GM19193 (cell line): Measurements from ENCODE around the gene KCTD10.

Source experiments
- POLR2A ChIP-seq: IDR thresholded peaks from 4 replicates; pipeline ENCODE4 v1.6.1; 2011; ENCODE audit not compliant: insufficient read depth, insufficient read length; ENCODE audit errors: extremely low read depth

The KCTD10 gene

DNA sequence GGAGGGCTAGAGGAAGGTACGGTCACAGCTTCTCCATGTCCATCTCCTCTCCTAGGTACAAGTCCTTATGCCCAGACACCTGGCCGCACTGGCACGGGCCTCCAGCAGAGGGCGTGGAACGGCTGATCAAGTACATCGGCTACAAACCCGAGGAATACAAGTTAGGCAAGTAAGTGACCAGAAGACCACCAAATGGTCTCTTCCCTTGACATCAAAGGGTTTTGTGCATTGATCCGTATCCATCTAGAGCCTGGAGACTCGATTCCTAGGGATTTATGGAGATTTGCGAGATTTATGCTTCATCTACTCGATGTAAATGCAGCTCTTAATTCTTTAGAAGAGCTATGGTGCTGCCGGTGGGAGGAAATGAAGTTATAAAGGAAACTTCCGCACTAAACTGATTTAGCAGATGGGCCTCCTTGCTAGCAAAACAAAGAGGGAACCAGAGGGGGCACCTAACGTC lies 44.2 kb downstream of the KCTD10 start:
- no peak for TF ChIP-seq POLR2A

- TF ChIP-seq POLR2A, result no peak
These were observed 44.7 kb downstream of the KCTD10 start for GRCh38 chr12:109432431-109432830.

DNA sequence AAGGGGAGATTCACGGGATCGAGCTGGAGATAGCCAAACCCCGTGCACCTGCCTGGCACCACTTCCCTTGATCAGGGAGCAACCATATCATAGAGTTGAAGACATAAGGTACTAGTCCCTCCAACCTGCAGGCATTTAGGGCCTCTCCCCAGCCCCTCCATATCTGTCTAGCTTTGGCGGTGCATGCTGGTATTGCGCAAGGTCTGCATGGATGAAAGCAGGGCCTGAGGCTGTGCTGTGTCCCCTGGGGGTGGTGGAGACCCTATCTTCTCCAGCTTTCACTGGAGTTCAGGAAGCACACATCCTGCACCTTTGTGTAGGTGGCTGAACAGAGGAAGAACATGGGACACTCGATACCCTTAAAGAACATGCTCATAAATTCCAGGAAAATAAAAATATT lies 46.9 kb downstream of the KCTD10 start:
- no peak for TF ChIP-seq POLR2A

DNA sequence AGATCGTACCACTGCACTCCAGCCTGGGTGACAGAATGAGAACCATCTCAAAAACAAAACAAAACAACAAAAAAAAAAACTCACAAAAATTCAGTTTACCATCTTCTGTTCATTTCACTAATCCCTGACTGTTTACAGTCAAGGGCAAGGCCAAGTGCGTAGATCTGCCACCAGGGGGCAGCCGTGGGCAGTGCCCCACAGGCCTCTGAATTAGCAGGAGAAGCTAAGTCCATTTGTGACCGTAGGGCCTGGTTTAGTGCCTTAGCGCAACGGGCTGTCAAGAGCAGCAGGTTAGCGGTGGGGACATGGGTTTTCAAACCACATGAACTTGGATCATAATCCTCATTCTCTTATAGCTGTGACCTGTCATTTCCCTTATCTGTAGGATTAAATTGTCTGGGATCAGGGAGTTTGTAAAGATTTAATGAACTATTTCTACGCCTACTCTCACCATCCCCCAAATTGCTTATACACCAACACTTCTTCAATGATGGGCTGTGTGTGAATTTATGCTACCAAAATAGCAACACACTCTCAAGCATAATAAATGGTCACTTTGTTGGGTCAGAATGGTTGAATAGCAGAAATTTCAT lies 49.0 kb downstream of the KCTD10 start:
- no peak for TF ChIP-seq POLR2A

- TF ChIP-seq POLR2A, result no peak
These were observed 53.7 kb downstream of the KCTD10 start for GRCh38 chr12:109423392-109423791.

DNA sequence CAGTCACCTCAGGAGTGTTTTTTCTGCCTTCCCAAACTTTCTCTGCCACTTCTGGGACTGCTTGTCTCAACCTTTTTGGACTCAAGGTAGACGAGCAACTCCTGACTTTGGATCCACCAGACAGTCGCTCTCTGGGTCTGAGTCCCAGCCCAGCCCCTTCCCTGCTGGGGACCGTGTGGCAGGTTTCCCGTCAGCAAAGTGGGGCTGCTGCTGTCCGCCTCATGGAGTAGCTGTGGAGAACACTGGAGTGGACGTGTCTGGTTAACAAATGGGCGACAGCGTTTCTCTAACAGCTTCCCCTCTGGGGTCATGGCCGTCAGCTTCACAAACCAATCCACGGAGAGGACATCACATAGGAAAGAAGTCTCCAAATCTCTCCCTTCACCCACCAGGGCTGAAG lies 54.8 kb downstream of the KCTD10 start:
- TF ChIP-seq POLR2A, result no peak

DNA sequence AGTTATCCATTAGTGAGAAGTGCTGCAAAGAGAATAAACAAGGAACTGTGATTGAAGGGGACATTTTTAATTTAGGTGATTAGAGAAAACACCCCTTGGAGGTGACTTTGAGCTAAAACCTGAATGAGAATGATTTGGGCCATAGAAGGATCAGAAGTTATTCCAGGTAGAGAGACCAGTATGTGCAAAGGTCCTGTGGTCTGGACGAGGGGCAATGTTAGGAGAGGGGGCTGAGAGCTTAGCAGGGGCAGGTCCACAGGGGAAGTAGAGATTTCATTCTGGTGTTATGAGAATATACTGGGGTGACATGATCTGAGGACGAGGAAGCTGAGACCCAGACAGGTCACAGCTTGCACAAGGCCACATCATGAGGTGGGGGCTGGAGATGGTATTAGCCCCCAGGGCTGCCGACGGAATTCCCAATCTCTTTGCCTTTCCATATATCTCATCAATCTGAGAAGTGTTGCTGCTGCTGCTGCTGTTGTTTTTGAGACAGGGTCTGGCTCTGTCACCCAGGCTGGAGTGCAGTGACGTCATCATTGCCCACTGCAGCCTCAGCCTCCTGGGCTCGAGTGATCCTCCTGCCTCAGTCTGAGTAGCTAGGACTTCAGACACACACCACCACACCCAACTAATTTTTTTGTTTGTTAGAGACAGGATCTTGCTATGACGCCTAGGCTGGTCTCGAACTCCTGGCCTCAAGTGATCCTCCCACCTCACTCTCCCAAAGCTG lies 55.6 kb downstream of the KCTD10 start:
- no peak for TF ChIP-seq POLR2A

- TF ChIP-seq POLR2A, result no peak
These were observed 58.1 kb downstream of the KCTD10 start for GRCh38 chr12:109418848-109419480.
